Transverse colon (tissue), 4 donors: ENCODE measurements around the gene CCNJL. TPM values are rescaled to one million over a fixed set of nuclear protein-coding genes. Genes with fewer than 3 reads are reported as not detected.

Source experiments
- DNase-seq: peaks from one replicate; pipeline ENCODE4 v3.0.0-alpha.2; 2019
- H3K27ac ChIP-seq, 4 donors: fragments of 200-600 bp; sonication (generic); 2 replicates each; pipeline ENCODE4 v1.5.1; 2016 to 2018; ENCODE audit warnings: inconsistent platforms in 4 of 4
- H3K27me3 ChIP-seq: fragments of 200-600 bp; sonication (generic); 2 replicates; pipeline ENCODE4 v1.5.1; 2017; ENCODE audit warnings: inconsistent platforms
- H3K36me3 ChIP-seq, 4 donors: fragments of 200-600 bp; sonication (generic); 2 replicates each; pipeline ENCODE4 v1.5.1; 2017 to 2019; ENCODE audit warnings: inconsistent platforms in 4 of 4
- H3K4me1 ChIP-seq, 4 donors: fragments of 200-600 bp; sonication (generic); 2 replicates each; pipeline ENCODE4 v1.5.1; 2017 to 2020; ENCODE audit warnings: inconsistent platforms in 4 of 4
- H3K4me3 ChIP-seq, 4 donors: fragments of 200-600 bp; sonication (generic); 1 replicate in 1 of 4; 2 replicates in 3 of 4; pipeline versions ENCODE4 v1.5.1 to v1.6.1; 2017 to 2019; ENCODE audit warnings: inconsistent platforms in 4 of 4
- H3K9me3 ChIP-seq, 2 donors: fragments of 200-600 bp; sonication (generic); 2 replicates each; pipeline ENCODE4 v1.5.1; 2017 to 2019; ENCODE audit warnings: inconsistent platforms in 2 of 2
- CTCF ChIP-seq, 5 experiments: fragments of 200-600 bp in 3 of 5; fragments of 450-650 bp in 2 of 5; sonication (generic) in 3 of 5; IDR thresholded peaks; 1 replicate in 2 of 5; 2 replicates in 3 of 5; pipeline ENCODE4 v1.5.1; 2016 to 2017; ENCODE audit warnings: antibody characterized with exemption in 5 of 5, inconsistent platforms in 3 of 5, mild to moderate bottlenecking in 2 of 5, moderate library complexity in 1 of 5
- EP300 ChIP-seq: sonication (generic); formaldehyde crosslinking; IDR thresholded peaks from one replicate; pipeline ENCODE4 v1.6.1; 2017; ENCODE audit warnings: antibody characterized with exemption, low read depth
- POLR2A ChIP-seq: fragments of 450-650 bp; IDR thresholded peaks from one replicate; pipeline ENCODE4 v1.6.1; 2016; ENCODE audit warnings: antibody characterized with exemption, mild to moderate bottlenecking, moderate library complexity
- POLR2AphosphoS5 ChIP-seq, 3 donors: sonication (generic); formaldehyde crosslinking; IDR thresholded peaks; one replicate each; pipeline ENCODE4 v1.6.1; 2016; ENCODE audit warnings: antibody characterized with exemption in 3 of 3
- WGBS, 2 donors: methylation state at CpG; one replicate each; pipeline ENCODE4 v1.1.5; 2018; ENCODE audit warnings: low coverage in 1 of 2; 5-methylcytosine and 5-hydroxymethylcytosine counted together
- in situ Hi-C, 4 donors: fragments of 200-750 bp; cut with MboI; loops; one replicate each; pipeline versions ENCODE4 v1.15.0 to v1.15.1; 2017; ENCODE audit warnings: low sequenced_read_pairs in 3 of 4, low pct_ligation_motif_present in 1 of 4, low pct_unique_long_range_greater_than_20kb in 1 of 4
- intact Hi-C: fragments of 100-400 bp; cut with DNase I; formaldehyde crosslinking; loops from one replicate; pipeline ENCODE4 v1.15.1; 2023; ENCODE audit warnings: low total_unique reads
- total RNA-seq, 4 donors: library from RNA; depleted of rRNA; stranded (reverse); fragments of >200 nt; gene quantifications; one replicate each; pipeline ENCODE4 v1.1.0, GENCODE V29; 2016

CCNJL gene
- total RNA-seq, 4 donors from 2014 or later, result 23.9 to 37.6 (median 28.3) TPM

DNA sequence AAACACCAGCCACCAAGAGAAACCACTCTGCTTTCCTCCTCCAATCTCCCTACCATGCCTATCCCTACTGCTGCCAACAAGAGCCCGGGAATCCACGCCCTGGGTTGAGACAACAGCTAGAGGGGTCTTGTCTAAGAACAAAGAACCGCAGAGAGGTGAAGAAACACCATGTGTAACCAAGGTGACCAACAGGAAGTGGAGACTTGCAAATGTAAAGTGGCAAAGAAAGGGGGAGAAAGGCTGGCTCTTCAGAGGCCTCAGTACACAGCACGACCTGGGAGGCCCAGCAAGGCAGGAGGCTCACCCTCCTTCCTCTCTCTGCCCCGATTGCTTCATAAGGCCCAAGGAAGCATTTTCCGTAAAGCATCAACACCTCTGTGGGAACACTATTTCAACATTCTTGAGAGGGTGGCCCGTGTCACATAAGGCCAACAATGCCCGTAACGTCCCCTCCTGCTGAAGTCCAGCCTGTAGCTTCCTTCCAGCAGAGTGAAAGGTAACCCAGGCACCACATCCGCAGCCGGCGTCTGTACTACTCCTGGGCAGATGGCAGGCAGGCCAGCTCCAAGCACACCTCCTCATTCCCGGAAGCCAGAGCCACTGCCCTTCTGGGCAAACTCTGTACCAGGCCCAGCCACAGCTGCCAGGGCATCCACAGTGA, 18.3 kb downstream of the CCNJL start:
- in situ Hi-C loops (no loop called here), intact Hi-C loops (no loop called here)
- Histone ChIP-seq H3K27ac (peak overlapping the region in 2 of 4 donors; percentile 4 to 16), H3K27me3 (no peaks in the 10 kb centered on the region), H3K36me3 (no peaks in the 10 kb centered on the region), H3K9me3 (no peaks in the 10 kb centered on the region), H3K4me1 (no peaks in the 10 kb centered on the region), H3K4me3 (no peak overlapping the region)
- TF ChIP-seq EP300 (no peak), POLR2A (no peak), POLR2AphosphoS5 (IDR thresholded peaks at IDR 0.05) (no peak), CTCF (IDR thresholded peaks at IDR 0.05) (no peak)
- WGBS, 2 donors, result 70 to 81% methylated on average over 2 to 13 of the region's 13 CpGs
- DNase-seq, result no peak

DNA sequence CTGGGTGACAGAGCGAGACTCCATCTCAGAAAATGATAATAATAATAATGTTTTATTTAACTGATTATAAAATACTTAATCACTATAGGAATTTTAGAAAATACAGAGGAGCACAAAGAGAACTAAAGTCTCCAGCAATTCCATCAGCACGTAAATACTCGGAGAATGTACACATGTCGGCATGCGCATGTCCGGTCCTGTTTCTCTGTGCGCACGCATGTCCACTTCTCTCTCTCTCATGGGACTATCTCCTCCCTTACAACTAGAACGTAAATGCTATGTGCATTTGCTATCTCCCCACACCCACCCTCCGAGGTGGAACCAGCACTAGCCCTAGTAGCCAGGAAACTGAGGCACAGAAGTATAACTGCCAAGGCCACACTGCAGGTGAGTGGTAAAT, 19.0 kb downstream of the CCNJL start:
- Histone ChIP-seq H3K4me3 (no peak overlapping the region), H3K36me3 (no peaks in the 10 kb centered on the region), H3K27me3 (no peaks in the 10 kb centered on the region), H3K4me1 (no peaks in the 10 kb centered on the region), H3K27ac (no peak overlapping the region), H3K9me3 (no peaks in the 10 kb centered on the region)
- no peak for TF ChIP-seq CTCF (IDR thresholded peaks at IDR 0.05)
- TF ChIP-seq EP300, result no peak
- TF ChIP-seq POLR2AphosphoS5 (IDR thresholded peaks at IDR 0.05), result no peak
- no peak for DNase-seq
- WGBS, 2 donors, result 93 to 94% methylated on average over 10 of the region's 10 CpGs
- intact Hi-C loops (no loop called here), in situ Hi-C loops (no loop called here)

DNA sequence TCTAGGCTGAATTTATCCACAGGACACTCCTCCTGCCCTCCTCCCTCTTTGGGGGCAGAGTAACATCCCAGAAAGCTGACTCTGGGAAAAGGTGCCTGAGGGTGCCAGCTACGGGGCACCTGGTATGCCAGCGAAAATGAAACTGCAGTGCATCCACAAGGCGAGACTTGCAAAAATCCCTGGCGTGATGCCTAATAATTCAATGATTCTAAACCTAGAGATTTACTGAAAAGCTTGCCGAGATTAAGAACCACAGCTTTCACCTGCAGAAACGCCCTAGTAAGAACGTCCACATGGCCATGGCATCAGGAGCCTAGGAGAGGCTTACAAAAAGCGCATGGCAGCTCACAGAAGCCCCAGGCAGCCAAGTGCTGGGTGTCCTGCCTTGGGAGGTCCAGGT, 20.9 kb downstream of the CCNJL start:
- H3K27ac ChIP-seq, result no peak overlapping the region
- no peak for DNase-seq

GRCh38 chr5:160290751-160291150, 21.6 kb downstream of the CCNJL start:
- no peaks in the 10 kb centered on the region for H3K27me3 ChIP-seq
- in situ Hi-C loops, result no loop called here
- H3K9me3 ChIP-seq, result no peaks in the 10 kb centered on the region
- H3K36me3 ChIP-seq, result no peaks in the 10 kb centered on the region
- no peak for DNase-seq
- WGBS, 2 donors, result 60 to 84% methylated on average over 2 to 3 of the region's 3 CpGs
- no peak for TF ChIP-seq CTCF (IDR thresholded peaks at IDR 0.05)
- TF ChIP-seq POLR2A, result no peak
- no peak for TF ChIP-seq POLR2AphosphoS5 (IDR thresholded peaks at IDR 0.05)
- no peak for TF ChIP-seq EP300
- H3K4me3 ChIP-seq, result no peak overlapping the region
- peaks cover 5 to 22% (median 16%) of the 10 kb centered on the region in 4 donors for H3K4me1 ChIP-seq
- H3K27ac ChIP-seq, result no peak overlapping the region
- intact Hi-C loops, result no loop called here

More for the DNA sequence above, 20.9 kb downstream of the CCNJL start:
- intact Hi-C loops, result no loop called here
- Histone ChIP-seq H3K4me1 (peaks cover 5 to 15% (median 13%) of the 10 kb centered on the region in 4 donors), H3K36me3 (no peaks in the 10 kb centered on the region), H3K4me3 (no peak overlapping the region), H3K9me3 (no peaks in the 10 kb centered on the region), H3K27me3 (no peaks in the 10 kb centered on the region)
- no peak for TF ChIP-seq EP300
- no peak for TF ChIP-seq CTCF (IDR thresholded peaks at IDR 0.05)
- no peak for TF ChIP-seq POLR2AphosphoS5 (IDR thresholded peaks at IDR 0.05)
- TF ChIP-seq POLR2A, result no peak
- 56 to 78% methylated on average over 4 to 8 of the region's 8 CpGs for whole genome bisulfite sequencing, 2 donors
- in situ Hi-C loops, result no loop called here
